Activated CD4-positive, alpha-beta memory T cell treated with anti-CD3 and anti-CD28 coated beads, Interleukin-2, amount 10 ng/mL, durations not matched to agents 7 days and 5 days (primary cell): ENCODE results near the gene NDUFS3. TPM values are rescaled to one million over a fixed set of nuclear protein-coding genes. Genes with fewer than 3 reads are reported as not detected.

ENCODE experiments used
- CTCF ChIA-PET: fragments of 350-600 bp; sonication (Branson Sonifier 250); formaldehyde crosslinking; loops from one replicate; lab custom pipeline; 2021; ENCODE audit warnings: antibody characterized with exemption, inconsistent platforms; lab: Charles Lee
- POLR2A ChIA-PET: fragments of 350-600 bp; sonication (Branson Sonifier 250); formaldehyde crosslinking; loops from one replicate; lab custom pipeline; 2021; ENCODE audit warnings: antibody characterized with exemption; lab: Charles Lee
- DNase-seq: peaks from one replicate; pipeline ENCODE4 v3.0.0-alpha.2; 2020
- H3K27ac Mint-ChIP-seq: one replicate; pipeline ENCODE4 v1.8.0; 2021; ENCODE audit warnings: mild to moderate bottlenecking, mixed read lengths
- H3K27me3 Mint-ChIP-seq: one replicate; pipeline ENCODE4 v1.8.0; 2021; ENCODE audit warnings: mixed read lengths
- H3K36me3 Mint-ChIP-seq: one replicate; pipeline ENCODE4 v1.8.0; 2021; ENCODE audit warnings: low read depth, mixed read lengths
- H3K4me1 Mint-ChIP-seq: one replicate; pipeline ENCODE4 v1.8.0; 2021; ENCODE audit warnings: mixed read lengths
- H3K4me3 Mint-ChIP-seq: one replicate; pipeline ENCODE4 v1.8.0; 2021; ENCODE audit warnings: mild to moderate bottlenecking, mixed read lengths
- H3K9me3 Mint-ChIP-seq: one replicate; pipeline ENCODE4 v1.8.0; 2021; ENCODE audit warnings: mixed read lengths
- total RNA-seq, 2 experiments: library from RNA; stranded (reverse); gene quantifications; one replicate each; pipeline ENCODE4 v1.2.3, GENCODE V29; 2021

NDUFS3 gene
- total RNA-seq, 2 experiments from 2014 or later = 95.6 to 99.9 TPM

DNA sequence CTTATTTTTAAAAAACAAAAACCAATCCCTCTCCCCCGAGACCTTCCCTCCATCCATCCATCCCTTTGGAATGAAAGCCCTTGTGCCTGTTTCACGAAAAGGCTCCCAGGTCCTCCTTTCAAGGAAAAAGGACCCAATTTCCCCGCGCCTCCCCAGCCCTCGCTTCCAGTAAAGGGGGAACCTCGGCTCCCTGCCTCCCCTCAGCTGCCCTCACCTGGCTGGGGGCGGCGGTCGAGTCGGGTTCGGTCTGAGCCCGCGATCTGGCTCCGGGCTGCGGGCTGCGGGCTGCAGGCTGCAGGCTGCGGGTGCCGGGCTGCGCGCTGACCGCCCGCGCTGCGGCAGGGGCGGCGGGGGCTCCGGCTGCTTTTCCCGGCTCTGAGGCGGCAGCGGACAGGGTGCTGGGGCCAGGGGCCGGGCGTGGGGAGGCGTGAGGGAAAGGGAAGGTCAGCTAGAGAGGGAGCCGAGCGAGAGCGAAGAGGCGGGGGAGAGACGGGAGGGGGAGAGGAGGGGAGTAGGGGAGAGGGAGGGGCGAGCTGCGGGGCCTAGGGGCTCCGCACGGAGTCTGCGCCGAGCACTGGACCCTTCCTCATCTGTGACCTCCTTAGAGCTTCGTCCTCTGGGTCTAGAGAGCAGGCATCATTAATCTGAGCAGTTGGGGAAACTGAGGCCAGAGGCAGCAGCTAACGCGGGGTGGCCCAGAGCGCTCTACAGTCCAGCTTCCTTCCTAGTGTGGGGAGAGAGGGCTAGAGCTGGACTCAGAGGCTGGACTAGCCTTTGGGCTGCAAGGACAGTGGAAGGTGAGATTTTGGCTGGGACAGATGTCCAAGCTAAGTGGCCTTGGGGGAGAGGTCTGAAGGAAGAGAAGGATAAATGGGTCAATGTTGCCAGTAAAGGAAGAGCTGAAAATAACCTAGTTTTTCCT, 15.3 kb downstream of the NDUFS3 start, which contains the start of gene C1QTNF4:
Gene C1QTNF4, minus strand, starts transcription at position 478 of the 922 bp plus-strand sequence. CDS start 3,601 bp downstream, outside the sequence.
- Mint-ChIP-seq H3K4me3 (no peak within 1 kb of the TSS), H3K36me3 (no peaks in the 10 kb centered on the region), H3K4me1 (peaks cover 13% of the 10 kb centered on the region), H3K27me3 (peaks cover 35% of the 10 kb centered on the region), H3K27ac (no peak within 1 kb of the TSS), H3K9me3 (no peaks in the 10 kb centered on the region)
- no peak for DNase-seq
- POLR2A ChIA-PET = interaction anchor here (1.5 to 2.9 kb wide), 4 partner anchors 13 to 27 kb away, joined by 3 to 13 read pairs (median 5); partner anchors contain the start of genes KBTBD4 and NDUFS3
- CTCF ChIA-PET = no interaction called here

DNA sequence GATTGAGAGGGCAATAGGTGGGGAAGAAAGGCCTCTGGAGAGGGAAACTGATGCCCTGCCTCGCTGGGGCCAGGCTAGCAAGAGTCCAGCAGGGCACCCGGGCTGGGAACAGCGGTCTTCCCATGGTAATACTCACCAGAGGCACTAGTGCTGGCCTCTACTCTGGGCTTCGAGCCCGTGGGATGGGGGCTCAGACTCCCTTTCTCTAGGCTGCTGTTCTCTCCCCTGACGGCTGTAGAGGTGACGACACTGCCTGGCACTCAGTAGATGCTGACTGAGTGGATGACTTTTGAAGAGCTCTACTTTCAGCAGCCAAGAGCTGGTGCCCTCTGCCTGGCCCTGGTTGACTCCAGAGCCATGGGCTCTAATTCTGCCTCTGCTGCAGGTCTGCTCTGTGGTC, 16.2 kb downstream of the NDUFS3 start:
- ChIA-PET POLR2A (interaction anchor here (1.5 to 1.9 kb wide), 3 partner anchors 14 to 28 kb away, joined by 3 to 6 read pairs (median 4); no protein-coding TSS in a partner anchor), CTCF (no interaction called here)
- H3K36me3 Mint-ChIP-seq = no peaks in the 10 kb centered on the region
- H3K4me3 Mint-ChIP-seq = no peak overlapping the region
- no peak overlapping the region for H3K27ac Mint-ChIP-seq
- H3K9me3 Mint-ChIP-seq = no peaks in the 10 kb centered on the region
- peaks cover 13% of the 10 kb centered on the region for H3K4me1 Mint-ChIP-seq
- peaks cover 35% of the 10 kb centered on the region for H3K27me3 Mint-ChIP-seq
- DNase-seq = no peak

DNA sequence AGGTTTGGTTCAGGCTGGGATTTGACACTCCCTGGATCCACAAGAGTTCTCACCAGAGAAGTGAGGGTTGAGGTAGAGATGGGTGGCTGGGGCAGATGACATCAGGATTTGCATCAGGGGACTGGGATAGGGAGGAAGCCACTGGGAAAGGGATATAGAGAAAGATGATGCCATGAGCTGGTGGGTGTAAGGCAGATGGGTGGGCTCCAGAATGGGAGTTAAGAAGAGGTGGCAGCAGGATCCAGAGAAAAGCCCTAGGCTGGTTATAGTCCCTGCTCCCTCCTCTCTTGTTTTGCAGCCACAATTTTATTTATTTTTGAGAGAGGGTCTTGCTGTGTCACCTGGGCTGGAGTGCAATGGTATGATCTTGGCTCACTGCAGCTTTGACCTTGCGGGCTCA, 17.1 kb downstream of the NDUFS3 start:
- Mint-ChIP-seq H3K9me3 (no peaks in the 10 kb centered on the region), H3K27me3 (peaks cover 35% of the 10 kb centered on the region), H3K36me3 (no peaks in the 10 kb centered on the region), H3K27ac (no peak overlapping the region), H3K4me3 (no peak overlapping the region), H3K4me1 (peaks cover 12% of the 10 kb centered on the region)
- DNase-seq = no peak
- ChIA-PET CTCF (no interaction called here), POLR2A (interaction anchor here (1.5 to 1.9 kb wide), 3 partner anchors 15 to 29 kb away, joined by 3 to 6 read pairs (median 4); no protein-coding TSS in a partner anchor)

DNA sequence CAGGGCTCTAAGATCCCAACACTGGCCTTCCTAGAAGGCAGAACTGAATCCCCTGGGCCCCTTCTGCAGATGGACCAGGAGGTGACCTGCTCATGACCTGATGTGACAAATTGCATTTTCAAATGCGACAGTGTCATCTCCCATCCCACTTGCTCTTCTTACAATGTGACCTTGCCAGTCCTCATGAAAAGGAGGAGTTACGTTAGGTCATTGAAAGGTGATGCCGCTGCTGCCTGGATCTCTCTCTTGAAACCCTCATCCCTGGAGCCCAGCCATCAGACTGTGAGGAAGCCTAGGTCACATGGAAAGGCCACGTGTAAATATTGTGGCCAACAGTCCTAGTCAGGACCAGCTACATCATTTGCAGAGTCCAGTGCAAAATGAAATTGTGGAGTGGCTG, 21.0 kb downstream of the NDUFS3 start:
- Mint-ChIP-seq H3K27me3 (peaks cover 10% of the 10 kb centered on the region), H3K9me3 (no peaks in the 10 kb centered on the region), H3K36me3 (no peaks in the 10 kb centered on the region), H3K4me1 (no peaks in the 10 kb centered on the region), H3K4me3 (no peak overlapping the region), H3K27ac (no peak overlapping the region)
- no peak for DNase-seq
- CTCF ChIA-PET = no interaction called here
- POLR2A ChIA-PET = interaction anchor here (1.2 to 1.3 kb wide), 2 partner anchors 14 to 35 kb away, joined by 3 to 5 read pairs; partner anchors contain the start of gene PTPMT1

DNA sequence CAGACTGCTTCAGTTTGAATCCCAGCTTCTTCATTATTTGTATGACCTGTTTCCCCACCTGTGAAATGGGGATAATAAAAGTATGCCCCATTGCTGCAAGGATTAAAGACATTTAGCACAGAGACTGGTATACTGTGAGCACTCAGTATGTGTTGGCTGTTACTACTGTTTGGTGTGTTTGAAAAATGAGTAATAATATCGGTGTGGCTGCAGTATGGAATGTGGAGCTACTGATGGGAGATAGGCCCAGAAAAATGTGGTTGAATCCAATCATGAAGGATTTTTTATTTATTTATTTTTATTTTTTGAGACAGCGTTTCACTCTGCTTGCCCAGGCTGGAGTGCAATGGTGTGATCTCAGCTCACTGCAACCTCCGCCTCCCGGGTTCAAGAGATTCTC, 24.4 kb downstream of the NDUFS3 start:
- no peaks in the 10 kb centered on the region for H3K9me3 Mint-ChIP-seq
- no peaks in the 10 kb centered on the region for H3K36me3 Mint-ChIP-seq
- no peak overlapping the region for H3K4me3 Mint-ChIP-seq
- POLR2A ChIA-PET = no interaction called here
- peaks cover 6% of the 10 kb centered on the region for H3K27me3 Mint-ChIP-seq
- DNase-seq = no peak
- CTCF ChIA-PET = no interaction called here
- peaks cover 3% of the 10 kb centered on the region for H3K4me1 Mint-ChIP-seq
- H3K27ac Mint-ChIP-seq = no peak overlapping the region

DNA sequence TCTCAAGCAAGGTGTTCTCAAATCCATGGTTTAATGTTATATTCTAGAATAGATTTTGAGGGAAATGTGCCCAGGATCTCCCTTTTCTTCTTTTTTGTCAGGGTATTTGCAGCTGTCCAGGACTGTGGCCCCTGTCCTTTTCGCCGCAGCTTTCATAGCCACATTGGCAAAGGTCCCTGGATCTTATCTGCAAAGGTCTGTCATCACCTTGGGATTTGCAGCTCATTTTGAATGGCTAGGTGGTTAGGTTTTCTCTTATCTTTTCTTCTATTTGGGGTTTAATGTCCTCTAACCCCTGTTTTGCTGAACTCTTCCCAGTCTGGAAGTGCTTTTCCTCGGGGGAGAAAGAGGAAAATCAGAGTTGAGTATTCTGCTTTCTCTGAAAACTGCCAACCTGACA, 27.0 kb downstream of the NDUFS3 start:
- POLR2A ChIA-PET = no interaction called here
- H3K36me3 Mint-ChIP-seq = no peaks in the 10 kb centered on the region

DNA sequence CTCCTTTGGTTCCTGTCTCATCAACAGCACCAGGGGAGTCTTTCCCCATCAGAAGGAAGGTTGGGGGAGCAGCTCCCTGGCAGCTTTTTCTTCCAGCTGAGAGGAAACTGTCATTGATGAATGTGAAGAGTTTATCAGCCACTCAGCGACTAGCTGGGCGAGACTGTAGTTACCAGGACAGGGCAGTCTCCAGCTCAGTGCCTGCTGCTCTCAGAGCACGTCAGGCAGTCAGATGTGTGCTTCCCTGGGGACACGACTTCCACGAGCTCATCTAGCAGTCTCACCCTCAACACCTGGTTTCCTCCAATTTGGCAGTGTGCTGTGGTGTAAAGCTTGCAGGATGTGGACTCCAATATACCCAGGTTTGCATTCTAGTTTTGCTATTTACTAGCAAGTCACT, 27.9 kb downstream of the NDUFS3 start:
- Mint-ChIP-seq H3K36me3 (no peaks in the 10 kb centered on the region), H3K4me3 (no peak overlapping the region), H3K27me3 (peaks cover 6% of the 10 kb centered on the region), H3K27ac (no peak overlapping the region), H3K9me3 (no peaks in the 10 kb centered on the region), H3K4me1 (peaks cover 8% of the 10 kb centered on the region)
- CTCF ChIA-PET = interaction anchor here (0.8 to 0.9 kb wide), 2 partner anchors 10 to 152 kb away, joined by 3 to 4 read pairs; no protein-coding TSS in a partner anchor
- DNase-seq = no peak
- POLR2A ChIA-PET = no interaction called here

More for the DNA sequence above, 27.0 kb downstream of the NDUFS3 start:
- Mint-ChIP-seq H3K9me3 (no peaks in the 10 kb centered on the region), H3K27ac (no peak overlapping the region), H3K27me3 (peaks cover 6% of the 10 kb centered on the region), H3K4me1 (peaks cover 8% of the 10 kb centered on the region), H3K4me3 (no peak overlapping the region)
- no peak for DNase-seq
- CTCF ChIA-PET = interaction anchor here (1.2 kb wide), 1 partner anchor 11 kb away, joined by 3 read pairs; no protein-coding TSS in a partner anchor

DNA sequence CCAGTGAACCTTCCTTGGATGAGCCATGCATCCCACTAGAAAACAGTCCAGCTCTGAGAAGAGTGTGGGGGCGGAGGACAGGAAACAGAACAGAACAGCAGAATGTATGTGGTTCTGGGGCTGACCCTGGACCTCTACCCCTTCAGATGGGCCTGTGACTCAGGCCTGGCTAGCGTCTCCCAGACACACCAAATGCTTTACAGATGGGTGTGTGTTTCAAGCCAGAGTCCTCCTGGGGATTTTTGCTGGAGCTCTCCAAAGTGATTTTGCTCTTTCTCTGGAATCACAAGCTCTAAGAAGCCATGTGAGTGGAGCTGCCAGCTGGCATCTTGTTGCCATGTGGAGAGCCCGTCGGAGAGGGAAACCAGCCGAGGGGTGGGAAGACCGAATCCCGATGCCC, 28.5 kb downstream of the NDUFS3 start:
- POLR2A ChIA-PET = no interaction called here
- Mint-ChIP-seq H3K4me1 (peaks cover 8% of the 10 kb centered on the region), H3K27me3 (peaks cover 6% of the 10 kb centered on the region)

DNA sequence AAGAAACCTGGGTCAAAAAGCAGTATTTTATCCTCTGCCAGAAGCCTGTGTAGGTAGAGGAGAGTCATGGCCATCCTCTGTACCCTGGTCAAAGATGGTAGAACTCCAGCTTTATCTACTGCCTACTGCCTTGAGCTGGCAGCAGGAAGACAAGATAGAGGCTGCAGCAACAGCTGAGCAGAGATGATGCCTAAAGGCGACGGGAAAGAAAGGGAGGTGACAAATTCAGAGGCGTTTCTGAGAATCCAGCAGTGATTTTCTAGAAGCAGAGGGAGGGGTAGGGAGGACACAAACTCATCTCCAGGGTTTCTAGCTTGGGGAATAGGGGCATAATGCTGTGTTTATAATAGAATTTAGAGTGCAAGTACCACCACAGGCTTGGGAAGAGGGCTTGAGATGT, 30.8 kb downstream of the NDUFS3 start:
- no peak for DNase-seq
- peaks cover 6% of the 10 kb centered on the region for H3K27me3 Mint-ChIP-seq
- CTCF ChIA-PET = interaction anchor here (0.6 to 0.9 kb wide), 2 partner anchors 10 to 92 kb away, joined by 3 read pairs; no protein-coding TSS in a partner anchor
- no peak overlapping the region for H3K4me3 Mint-ChIP-seq
- H3K27ac Mint-ChIP-seq = no peak overlapping the region
- POLR2A ChIA-PET = interaction anchor here (1.2 to 1.4 kb wide), 3 partner anchors 9 to 31 kb away, joined by 3 to 7 read pairs (median 4); partner anchors contain the start of genes KBTBD4 and NDUFS3
- H3K9me3 Mint-ChIP-seq = no peaks in the 10 kb centered on the region
- H3K4me1 Mint-ChIP-seq = peaks cover 8% of the 10 kb centered on the region
- H3K36me3 Mint-ChIP-seq = no peaks in the 10 kb centered on the region

More for the DNA sequence above, 28.5 kb downstream of the NDUFS3 start:
- CTCF ChIA-PET = interaction anchor here (0.8 to 0.9 kb wide), 2 partner anchors 10 to 153 kb away, joined by 3 to 4 read pairs; no protein-coding TSS in a partner anchor
- H3K4me3 Mint-ChIP-seq = no peak overlapping the region
- H3K36me3 Mint-ChIP-seq = no peaks in the 10 kb centered on the region
- DNase-seq = no peak
- no peak overlapping the region for H3K27ac Mint-ChIP-seq
- no peaks in the 10 kb centered on the region for H3K9me3 Mint-ChIP-seq

DNA sequence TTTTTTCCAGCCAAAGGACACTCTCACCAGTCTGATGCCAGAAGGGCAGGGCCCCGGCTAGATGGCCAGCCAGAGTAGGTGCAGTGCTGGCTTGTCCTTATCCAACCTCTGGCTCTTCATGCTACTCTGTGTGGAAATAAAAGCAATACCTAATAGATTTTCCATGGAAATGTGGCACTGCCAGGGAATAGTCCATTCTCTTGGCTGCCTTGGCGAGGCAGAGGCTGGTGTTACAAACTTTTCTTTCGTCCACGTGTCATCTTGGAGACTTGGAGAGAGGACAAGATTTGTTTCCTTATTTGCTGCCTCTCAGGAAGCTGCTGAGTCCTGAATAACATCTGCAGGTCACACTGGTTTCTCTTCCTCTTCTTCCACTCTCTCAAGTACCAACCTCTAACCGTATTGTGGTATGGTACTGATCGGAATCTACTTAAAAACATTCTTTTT, 32.5 kb downstream of the NDUFS3 start:
- POLR2A ChIA-PET = interaction anchor here (1.0 kb wide), 1 partner anchor 16 kb away, joined by 4 read pairs; no protein-coding TSS in a partner anchor

DNA sequence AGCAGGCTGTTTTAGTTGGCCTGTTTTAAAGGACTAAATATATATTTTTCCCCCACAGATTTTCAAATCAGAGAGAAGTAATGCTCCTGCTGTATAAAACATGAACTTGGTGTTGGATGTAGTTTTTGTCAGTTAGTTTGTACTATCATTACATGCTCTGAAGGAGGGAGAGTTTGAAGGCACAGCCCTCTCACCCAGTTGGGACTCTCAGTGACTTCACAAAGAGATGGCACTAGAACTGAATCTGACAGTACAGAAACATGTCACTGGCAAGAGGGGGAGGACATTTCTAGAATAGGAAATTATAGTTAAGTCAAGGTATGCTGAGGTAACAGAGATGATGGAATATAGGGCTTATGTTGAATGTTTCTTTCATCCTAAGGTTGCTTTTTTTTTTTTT, 36.4 kb downstream of the NDUFS3 start:
- no peak overlapping the region for H3K27ac Mint-ChIP-seq
- CTCF ChIA-PET = no interaction called here
- POLR2A ChIA-PET = no interaction called here
- H3K4me1 Mint-ChIP-seq = peaks cover 13% of the 10 kb centered on the region
- no peak for DNase-seq
- H3K36me3 Mint-ChIP-seq = peaks cover 16% of the 10 kb centered on the region
- H3K27me3 Mint-ChIP-seq = no peaks in the 10 kb centered on the region
- H3K4me3 Mint-ChIP-seq = no peak overlapping the region
- no peaks in the 10 kb centered on the region for H3K9me3 Mint-ChIP-seq

More for the DNA sequence above, 32.5 kb downstream of the NDUFS3 start:
- Mint-ChIP-seq H3K27me3 (peaks cover 2% of the 10 kb centered on the region), H3K36me3 (no peaks in the 10 kb centered on the region), H3K4me1 (peaks cover 10% of the 10 kb centered on the region), H3K27ac (no peak overlapping the region), H3K9me3 (no peaks in the 10 kb centered on the region), H3K4me3 (no peak overlapping the region)
- DNase-seq = no peak
- CTCF ChIA-PET = no interaction called here

DNA sequence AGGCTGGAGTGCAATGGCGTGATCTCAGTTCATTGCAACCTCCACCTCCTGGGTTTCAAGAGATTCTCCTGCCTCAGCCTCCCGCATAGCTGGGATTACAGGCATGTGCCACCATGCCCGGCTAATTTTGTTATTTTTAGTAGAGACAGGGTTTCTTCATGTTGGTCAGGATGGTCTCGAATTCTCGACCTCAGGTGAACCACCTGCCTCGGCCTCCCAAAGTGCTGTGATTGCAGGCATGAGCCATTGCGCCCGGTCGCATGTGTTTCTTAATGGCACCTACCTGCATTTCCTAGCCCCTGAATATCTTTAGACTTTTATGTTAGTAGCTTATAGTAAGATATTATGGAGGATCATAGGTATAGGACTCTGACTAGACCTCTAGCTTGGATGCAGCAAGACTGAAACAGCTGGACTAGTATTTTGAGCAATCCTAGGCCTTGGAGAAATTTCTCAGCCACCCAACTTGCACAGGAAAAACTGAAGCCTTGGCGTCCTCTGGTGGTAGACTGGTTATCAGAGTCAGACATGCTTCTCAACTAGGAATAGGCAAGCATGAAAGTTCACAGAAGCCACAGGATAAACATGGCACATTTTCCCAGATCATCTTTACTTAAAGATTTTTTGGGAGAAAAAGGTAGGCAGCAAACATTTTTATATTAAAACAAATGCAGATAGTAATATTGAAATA, 38.0 kb downstream of the NDUFS3 start:
- peaks cover 13% of the 10 kb centered on the region for H3K4me1 Mint-ChIP-seq
- DNase-seq = peak; percentile 23
- POLR2A ChIA-PET = interaction anchor here (1.0 kb wide), 1 partner anchor 13 kb away, joined by 3 read pairs; no protein-coding TSS in a partner anchor
- peaks cover 20% of the 10 kb centered on the region for H3K36me3 Mint-ChIP-seq
- H3K27me3 Mint-ChIP-seq = no peaks in the 10 kb centered on the region
- CTCF ChIA-PET = interaction anchor here (0.6 to 1.3 kb wide), 5 partner anchors 10 to 190 kb away, joined by 3 to 5 read pairs (median 4); partner anchors contain the start of gene PSMC3
- no peak overlapping the region for H3K27ac Mint-ChIP-seq
- H3K9me3 Mint-ChIP-seq = no peaks in the 10 kb centered on the region
- H3K4me3 Mint-ChIP-seq = no peak overlapping the region
